HG03378 (cell line): ENCODE data around the gene CAPN6.

ENCODE experiments used
- ATAC-seq: cut with Tn5 transposase; IDR thresholded peaks from one replicate; pipeline ENCODE4 v1.9.1; 2021; ENCODE audit warnings: mild to moderate bottlenecking, moderate library complexity; ENCODE audit not compliant: unreplicated experiment

CAPN6 gene

GRCh38 chrX:111200327-111200726 is 70.0 kb downstream of the CAPN6 start:
- no peak for ATAC-seq

GRCh38 chrX:111199505-111199904 is 70.8 kb downstream of the CAPN6 start:
- ATAC-seq, result no peak
